Measurements from ENCODE around the gene NARS2.

DNA sequence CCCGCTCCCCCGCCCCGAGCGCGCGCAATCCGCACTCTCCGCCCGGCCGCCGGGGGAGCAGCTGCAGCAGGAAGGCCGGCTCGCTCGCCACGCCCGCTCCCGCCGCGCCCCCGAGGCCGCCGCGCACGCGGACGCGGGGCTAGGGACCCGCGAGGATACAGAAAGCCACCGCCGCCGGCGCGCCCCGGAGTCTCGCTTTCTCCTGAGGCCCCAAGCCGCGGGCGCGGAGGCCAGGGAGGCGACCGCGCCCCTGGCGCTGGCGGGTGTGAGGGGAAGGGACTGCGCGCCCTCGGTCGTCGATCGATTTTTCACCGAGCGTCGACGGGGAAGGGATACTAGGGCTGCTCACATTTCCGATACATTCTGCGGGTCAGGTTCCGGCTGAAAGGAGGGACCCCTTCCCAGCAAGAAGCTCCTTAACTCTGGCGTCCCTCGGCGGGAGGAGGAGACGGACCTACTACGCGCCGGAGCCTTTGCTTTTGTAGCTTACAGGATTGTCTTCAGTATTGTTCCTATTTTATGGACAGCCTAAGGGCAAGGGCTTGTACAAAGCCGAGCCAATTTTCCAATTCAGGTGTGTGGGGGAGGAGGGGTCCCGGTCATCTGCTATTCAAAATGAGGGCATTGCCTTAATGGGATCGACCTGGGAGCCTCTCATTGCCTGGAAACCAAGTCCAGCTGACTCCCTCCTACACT lies 156.6 kb downstream of the NARS2 start:
- TF ChIP-seq CTCF (IDR thresholded peaks at IDR 0.05) (peak in 3 of 4 experiments; percentile 39 to 82 (median 56)), POLR2A (IDR thresholded peaks at IDR 0.05) (peak; percentile 78 to 92)
